HFF-Myc (cell line): ENCODE results near the gene PRKN.

Experiments
- DNase-seq: peaks from one replicate; pipeline ENCODE4 v3.0.0-alpha.2; 2011; ENCODE audit warnings: low read depth; ENCODE audit errors: extremely low read depth
- H3K4me3 ChIP-seq: replicated peaks from 2 replicates; pipeline ENCODE4 v1.5.1; 2011; ENCODE audit warnings: low read depth, mild to moderate bottlenecking, control low read depth, low read length
- TF ChIP-seq, protein P1 (sequence below): IDR thresholded peaks from 2 replicates; pipeline ENCODE4 v1.5.1; 2012; ENCODE audit warnings: mild to moderate bottlenecking, low read depth, low read length, control low read depth; ENCODE audit errors: missing control alignments

The PRKN gene

DNA sequence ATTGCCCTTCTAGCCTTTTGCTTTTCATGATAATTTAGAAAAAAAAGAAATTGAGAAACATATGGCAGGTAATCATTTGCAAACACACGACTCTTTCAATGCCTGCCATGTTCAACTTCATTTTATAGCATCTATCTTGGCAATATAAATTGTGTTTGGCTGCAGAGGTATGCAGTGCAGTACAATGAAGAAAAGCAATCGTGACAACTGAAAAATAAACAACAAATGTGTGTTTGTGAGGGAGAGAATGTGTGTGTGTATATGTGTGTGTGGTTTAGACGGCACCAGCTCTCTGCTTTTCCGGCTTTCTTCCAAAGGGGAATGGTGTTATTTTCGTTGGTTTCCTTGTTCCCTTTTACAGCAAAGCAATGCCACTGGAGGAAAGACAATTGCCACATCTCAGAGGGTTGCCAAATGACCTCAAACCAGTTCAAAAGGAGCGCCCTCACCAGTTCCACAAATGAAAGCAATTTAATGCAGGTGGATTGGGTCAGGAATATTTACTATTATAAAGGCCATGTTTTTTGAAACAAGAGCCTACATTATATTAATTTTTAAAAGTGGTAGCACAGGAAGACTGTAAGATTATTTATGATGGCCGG is 587.2 kb downstream of the PRKN start:
- TF ChIP-seq, protein P1, sequence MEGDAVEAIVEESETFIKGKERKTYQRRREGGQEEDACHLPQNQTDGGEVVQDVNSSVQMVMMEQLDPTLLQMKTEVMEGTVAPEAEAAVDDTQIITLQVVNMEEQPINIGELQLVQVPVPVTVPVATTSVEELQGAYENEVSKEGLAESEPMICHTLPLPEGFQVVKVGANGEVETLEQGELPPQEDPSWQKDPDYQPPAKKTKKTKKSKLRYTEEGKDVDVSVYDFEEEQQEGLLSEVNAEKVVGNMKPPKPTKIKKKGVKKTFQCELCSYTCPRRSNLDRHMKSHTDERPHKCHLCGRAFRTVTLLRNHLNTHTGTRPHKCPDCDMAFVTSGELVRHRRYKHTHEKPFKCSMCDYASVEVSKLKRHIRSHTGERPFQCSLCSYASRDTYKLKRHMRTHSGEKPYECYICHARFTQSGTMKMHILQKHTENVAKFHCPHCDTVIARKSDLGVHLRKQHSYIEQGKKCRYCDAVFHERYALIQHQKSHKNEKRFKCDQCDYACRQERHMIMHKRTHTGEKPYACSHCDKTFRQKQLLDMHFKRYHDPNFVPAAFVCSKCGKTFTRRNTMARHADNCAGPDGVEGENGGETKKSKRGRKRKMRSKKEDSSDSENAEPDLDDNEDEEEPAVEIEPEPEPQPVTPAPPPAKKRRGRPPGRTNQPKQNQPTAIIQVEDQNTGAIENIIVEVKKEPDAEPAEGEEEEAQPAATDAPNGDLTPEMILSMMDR: no peak
- no peak overlapping the region for H3K4me3 ChIP-seq
- no peak for DNase-seq

DNA sequence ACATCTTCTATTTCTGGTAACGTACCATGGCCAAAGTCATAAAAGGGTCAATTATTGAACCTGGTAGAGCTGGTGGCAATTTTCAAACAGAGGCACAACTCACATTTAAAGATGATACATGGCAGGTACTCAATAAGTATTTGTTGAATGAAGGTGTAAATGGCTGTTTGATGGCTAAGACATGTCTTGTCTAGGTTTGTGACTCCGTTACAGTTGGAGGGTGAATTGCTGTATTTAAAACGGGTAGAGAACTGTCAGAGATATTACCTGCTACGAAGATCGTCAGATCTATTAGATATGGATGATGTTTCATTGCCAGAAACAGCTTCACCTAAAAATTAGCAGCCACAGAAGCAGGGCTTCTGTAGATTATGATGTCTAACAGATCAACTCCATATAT is 601.9 kb downstream of the PRKN start:
- TF ChIP-seq, protein P1: no peak
- no peak overlapping the region for H3K4me3 ChIP-seq
- no peak for DNase-seq

DNA sequence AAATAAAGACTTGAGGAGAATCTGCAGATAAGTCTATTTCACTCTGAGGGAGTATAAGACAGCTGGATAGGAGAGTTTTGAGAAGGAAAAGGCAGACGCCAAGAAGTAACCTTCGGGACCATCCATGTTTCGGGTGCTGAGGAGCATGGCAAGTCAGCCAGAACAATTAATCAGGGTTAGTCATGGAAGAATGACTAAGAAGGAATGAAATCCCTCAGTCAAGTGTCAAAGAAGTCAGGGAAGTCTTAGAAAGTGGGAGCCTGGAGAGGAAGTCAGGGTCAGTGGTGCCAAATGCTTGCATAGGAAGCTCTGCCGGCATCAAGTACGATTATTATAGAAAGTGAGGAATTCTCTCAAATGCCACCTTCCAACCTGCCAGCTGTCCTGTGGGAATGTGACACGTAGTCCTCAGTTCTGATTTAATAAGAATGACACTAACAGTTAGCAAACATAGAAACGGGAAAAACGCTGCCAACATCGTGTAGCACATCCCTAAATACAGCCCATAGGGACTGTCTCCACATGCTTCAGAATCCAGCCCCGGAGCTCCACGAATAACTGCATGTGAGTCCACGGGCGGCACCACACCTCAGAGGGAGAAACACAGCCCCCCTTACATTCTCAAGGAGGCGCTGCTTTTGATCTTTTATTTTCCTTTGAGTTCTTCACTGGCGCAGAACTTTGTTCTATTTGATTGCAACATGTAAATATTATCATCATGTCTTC is 602.7 kb downstream of the PRKN start:
- no peak overlapping the region for H3K4me3 ChIP-seq
- TF ChIP-seq, protein P1: no peak
- no peak for DNase-seq

DNA sequence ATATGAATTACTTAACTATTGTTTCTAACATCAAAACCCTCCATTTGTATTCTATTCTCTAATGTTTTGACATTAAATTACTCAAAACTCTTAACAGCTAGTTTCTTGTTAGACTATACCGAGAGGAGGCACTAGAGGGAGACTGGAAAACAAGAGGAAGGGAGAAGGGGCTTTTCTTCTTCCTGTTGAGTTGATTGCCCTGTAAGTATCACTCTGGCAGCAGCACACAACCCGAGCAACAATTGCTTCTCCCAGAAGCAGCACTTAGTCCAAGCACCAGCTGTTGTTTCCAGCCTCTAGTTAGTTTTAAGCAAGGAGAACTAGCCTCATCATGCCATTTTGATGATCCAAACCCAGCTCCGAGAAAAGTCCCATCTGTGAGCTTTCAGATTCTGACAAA is 603.8 kb downstream of the PRKN start:
- no peak overlapping the region for H3K4me3 ChIP-seq
- TF ChIP-seq, protein P1: no peak
- no peak for DNase-seq

DNA sequence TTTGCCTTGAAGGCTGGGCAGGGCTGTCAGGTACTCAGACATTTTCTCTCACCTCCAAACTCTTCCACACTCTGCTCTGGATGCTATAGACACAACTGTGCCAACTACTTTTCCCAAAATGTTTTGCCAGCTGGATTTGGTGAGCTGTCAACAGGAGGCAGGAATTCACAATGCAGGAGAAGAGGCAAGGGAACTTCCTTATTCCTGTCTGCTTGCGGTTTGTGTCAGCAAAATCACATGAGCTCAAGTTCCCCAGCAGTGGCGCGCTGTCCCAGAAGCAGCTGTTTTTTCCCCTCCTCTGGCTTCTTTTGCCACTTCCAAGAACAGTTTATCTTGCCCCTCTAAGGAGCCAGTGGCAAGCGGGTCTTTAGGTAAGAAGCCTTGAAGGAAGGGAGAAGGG is 608.2 kb downstream of the PRKN start:
- DNase-seq: no peak
- TF ChIP-seq, protein P1: no peak
- no peak overlapping the region for H3K4me3 ChIP-seq

DNA sequence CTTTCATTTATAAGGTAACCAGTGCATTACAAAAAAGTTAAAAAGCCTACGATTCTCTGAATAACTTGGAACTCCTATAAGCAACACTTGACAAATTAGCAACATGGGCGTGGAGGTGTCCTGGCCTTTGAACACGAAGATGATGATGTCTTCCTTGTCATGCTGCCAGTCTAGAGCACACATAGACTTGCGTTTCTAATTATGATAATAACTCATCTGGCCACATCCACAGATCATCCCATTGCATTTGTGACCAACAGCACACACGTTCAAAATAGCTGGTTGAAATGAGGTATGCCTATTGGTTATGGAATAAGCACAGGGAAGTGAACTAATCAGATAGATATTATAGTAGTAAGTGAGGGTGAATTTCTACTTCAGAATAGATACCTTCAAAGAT is 608.9 kb downstream of the PRKN start:
- H3K4me3 ChIP-seq: no peak overlapping the region
- DNase-seq: no peak
- TF ChIP-seq, protein P1: no peak
